Measurements from ENCODE around the gene DYTN.

Gene DYTN

DNA sequence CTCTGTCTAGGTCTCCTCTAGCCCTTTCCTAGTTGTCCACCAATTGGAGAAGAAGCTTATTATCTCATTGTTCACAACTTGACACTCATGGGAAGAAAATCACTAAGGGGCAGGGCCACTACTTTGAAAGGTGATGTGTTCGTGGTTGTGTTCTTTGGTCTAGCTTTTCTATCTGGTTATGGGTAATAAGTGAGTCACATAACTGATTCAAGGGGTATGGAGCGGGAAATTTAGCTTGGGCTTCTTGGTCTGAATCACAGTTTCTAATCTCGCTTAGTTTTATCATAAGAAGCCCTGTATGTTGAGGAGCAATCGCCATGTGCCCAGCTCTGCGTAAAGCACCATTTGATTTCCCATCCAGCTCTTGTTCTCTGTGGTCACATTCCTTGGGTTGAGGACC lies 18.7 kb upstream of the DYTN start:
- DNase-seq (ENCODE audit: extremely low spot score): no peak
- CTCF ChIA-PET: interaction anchor here (0.6 kb wide), 1 partner anchor 1277 kb away, joined by 3 read pairs; no protein-coding TSS in a partner anchor
- POLR2A ChIA-PET: no interaction called here
- TF ChIP-seq ARNT (IDR thresholded peaks at IDR 0.05): no peak
- TF ChIP-seq PKNOX1 (IDR thresholded peaks at IDR 0.05): no peak
- no peak for TF ChIP-seq NFRKB (IDR thresholded peaks at IDR 0.05)
- TF ChIP-seq ELF4 (IDR thresholded peaks at IDR 0.05): no peak
- no peak for TF ChIP-seq HDGF (IDR thresholded peaks at IDR 0.05; ENCODE audit: borderline replicate concordance)
- no peak for TF ChIP-seq ZNF384 (IDR thresholded peaks at IDR 0.05)
- no peak for TF ChIP-seq FOXM1 (IDR thresholded peaks at IDR 0.05; ENCODE audit: borderline replicate concordance)
- no peak for TF ChIP-seq FOXA1 (IDR thresholded peaks at IDR 0.05)
- no peak for TF ChIP-seq CTBP1 (IDR thresholded peaks at IDR 0.05; ENCODE audit: borderline replicate concordance)
- no peak for TF ChIP-seq TARDBP (IDR thresholded peaks at IDR 0.05)
- no peak for TF ChIP-seq SP1 (IDR thresholded peaks at IDR 0.05)
- TF ChIP-seq SUZ12 (IDR thresholded peaks at IDR 0.05): no peak
- TF ChIP-seq LEF1 (IDR thresholded peaks at IDR 0.05; ENCODE audit: borderline replicate concordance): no peak
- TF ChIP-seq L3MBTL2 (conservative IDR thresholded peaks at IDR 0.05): no peak
- no peak for TF ChIP-seq BHLHE40 (IDR thresholded peaks at IDR 0.05; ENCODE audit: borderline replicate concordance)

DNA sequence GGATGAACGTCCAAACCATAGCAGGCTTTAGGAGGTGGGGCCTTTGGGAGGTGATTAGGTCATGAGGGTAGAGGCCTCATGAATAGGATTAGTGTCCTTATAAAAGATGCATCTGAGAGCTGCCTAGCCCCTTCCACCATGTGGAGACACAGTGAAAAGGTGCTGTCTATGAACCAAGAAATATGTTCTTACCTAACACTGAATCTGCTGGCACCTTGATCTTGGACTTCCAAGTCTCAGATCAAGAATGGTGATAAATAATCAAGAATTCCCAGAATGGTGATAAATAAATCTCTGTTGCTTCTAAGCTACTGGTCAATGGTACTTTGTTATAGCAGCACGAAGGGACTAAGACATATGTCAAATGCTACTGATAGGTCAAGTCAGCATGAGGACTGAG lies 15.1 kb upstream of the DYTN start:
- POLR2A ChIA-PET: no interaction called here
- DNase-seq (ENCODE audit: extremely low spot score): no peak
- no peak for TF ChIP-seq SP1 (IDR thresholded peaks at IDR 0.05)
- no peak for TF ChIP-seq PKNOX1 (IDR thresholded peaks at IDR 0.05)
- no peak for TF ChIP-seq CTBP1 (IDR thresholded peaks at IDR 0.05; ENCODE audit: borderline replicate concordance)
- no peak for TF ChIP-seq L3MBTL2 (conservative IDR thresholded peaks at IDR 0.05)
- TF ChIP-seq ZNF384 (IDR thresholded peaks at IDR 0.05): no peak
- no peak for TF ChIP-seq ARNT (IDR thresholded peaks at IDR 0.05)
- TF ChIP-seq SUZ12 (IDR thresholded peaks at IDR 0.05): no peak
- TF ChIP-seq FOXA1 (IDR thresholded peaks at IDR 0.05): no peak
- TF ChIP-seq LEF1 (IDR thresholded peaks at IDR 0.05; ENCODE audit: borderline replicate concordance): no peak
- no peak for TF ChIP-seq NFRKB (IDR thresholded peaks at IDR 0.05)
- CTCF ChIA-PET: no interaction called here

GRCh38 chr2:206728277-206729199 lies 10.3 kb upstream of the DYTN start:
- ChIA-PET CTCF (no interaction called here), POLR2A (no interaction called here)

DNA sequence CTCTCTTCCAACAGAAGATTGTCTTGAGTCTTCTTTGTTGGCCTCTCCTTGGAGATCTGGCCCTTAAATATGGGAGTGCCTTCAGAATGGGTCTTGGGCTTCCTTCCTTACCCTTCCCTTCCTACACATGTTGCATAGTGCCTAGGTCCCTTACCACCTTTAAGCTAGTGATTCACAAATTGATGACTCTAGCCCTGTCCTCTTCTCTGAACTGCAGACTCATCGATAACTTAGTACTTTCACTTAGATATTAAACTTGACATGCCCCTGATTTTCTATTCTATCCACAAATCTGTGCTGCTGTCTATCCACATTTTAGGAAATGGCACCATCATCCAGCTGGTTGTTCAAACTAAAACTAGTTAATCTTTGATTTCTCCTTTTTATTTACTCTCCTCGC lies 9.1 kb upstream of the DYTN start:
- ChIA-PET CTCF (no interaction called here), POLR2A (no interaction called here)
- no peak for DNase-seq (ENCODE audit: extremely low spot score)
- TF ChIP-seq CTBP1 (IDR thresholded peaks at IDR 0.05; ENCODE audit: borderline replicate concordance) (no peak), ELF4 (IDR thresholded peaks at IDR 0.05) (no peak), L3MBTL2 (conservative IDR thresholded peaks at IDR 0.05) (no peak), NFRKB (IDR thresholded peaks at IDR 0.05) (no peak), SP1 (IDR thresholded peaks at IDR 0.05) (no peak), HDGF (IDR thresholded peaks at IDR 0.05; ENCODE audit: borderline replicate concordance) (no peak), FOXA1 (IDR thresholded peaks at IDR 0.05) (no peak), FOXK2 (IDR thresholded peaks at IDR 0.05) (no peak), TARDBP (IDR thresholded peaks at IDR 0.05) (no peak), ARNT (IDR thresholded peaks at IDR 0.05) (no peak), LEF1 (IDR thresholded peaks at IDR 0.05; ENCODE audit: borderline replicate concordance) (no peak), SUZ12 (IDR thresholded peaks at IDR 0.05) (no peak), FOXM1 (IDR thresholded peaks at IDR 0.05; ENCODE audit: borderline replicate concordance) (no peak)

More at GRCh38 chr2:206728277-206729199, 10.3 kb upstream of the DYTN start:
- no peak for TF ChIP-seq HDGF (IDR thresholded peaks at IDR 0.05; ENCODE audit: borderline replicate concordance)
- no peak for DNase-seq (ENCODE audit: extremely low spot score)

DNA sequence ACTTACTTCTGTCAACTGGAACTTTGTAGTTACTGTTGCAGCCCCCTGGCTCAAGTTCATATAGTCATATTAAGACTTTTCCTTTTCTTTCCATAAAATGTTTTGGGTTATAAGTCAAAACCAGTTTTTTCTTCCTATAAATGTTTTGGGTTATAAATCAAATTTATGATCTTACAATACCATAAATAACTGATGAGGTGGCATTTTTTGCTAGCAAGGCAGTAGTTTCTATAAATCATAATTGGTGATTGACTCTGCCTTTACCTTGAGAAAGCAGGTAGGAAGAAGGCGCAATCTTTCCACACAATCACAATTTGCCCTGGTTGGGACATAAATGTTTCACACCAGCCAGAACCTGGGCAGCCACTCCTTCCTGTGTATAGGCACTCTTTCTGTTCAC lies 5.1 kb upstream of the DYTN start:
- CTCF ChIA-PET: no interaction called here
- POLR2A ChIA-PET: no interaction called here
- DNase-seq (ENCODE audit: extremely low spot score): no peak
- TF ChIP-seq FOXK2 (IDR thresholded peaks at IDR 0.05) (no peak), SUZ12 (IDR thresholded peaks at IDR 0.05) (no peak), FOXA1 (IDR thresholded peaks at IDR 0.05) (no peak), HDGF (IDR thresholded peaks at IDR 0.05; ENCODE audit: borderline replicate concordance) (no peak), L3MBTL2 (conservative IDR thresholded peaks at IDR 0.05) (no peak)

- POLR2A ChIA-PET: no interaction called here
- TF ChIP-seq PKNOX1 (IDR thresholded peaks at IDR 0.05) (no peak), ELF4 (IDR thresholded peaks at IDR 0.05) (no peak), LEF1 (IDR thresholded peaks at IDR 0.05; ENCODE audit: borderline replicate concordance) (no peak), TARDBP (IDR thresholded peaks at IDR 0.05) (no peak), SP1 (IDR thresholded peaks at IDR 0.05) (no peak), SUZ12 (IDR thresholded peaks at IDR 0.05) (no peak), ZNF384 (IDR thresholded peaks at IDR 0.05) (no peak), L3MBTL2 (conservative IDR thresholded peaks at IDR 0.05) (no peak), HDGF (IDR thresholded peaks at IDR 0.05; ENCODE audit: borderline replicate concordance) (no peak), NFRKB (IDR thresholded peaks at IDR 0.05) (no peak), BHLHE40 (IDR thresholded peaks at IDR 0.05; ENCODE audit: borderline replicate concordance) (no peak), FOXA1 (IDR thresholded peaks at IDR 0.05) (no peak), ARNT (IDR thresholded peaks at IDR 0.05) (no peak), CTBP1 (IDR thresholded peaks at IDR 0.05; ENCODE audit: borderline replicate concordance) (no peak)
- no peak for DNase-seq (ENCODE audit: extremely low spot score)
- CTCF ChIA-PET: no interaction called here
Measured at GRCh38 chr2:206721256-206721920, 3.2 kb upstream of the DYTN start.
